Left renal cortex interstitium (tissue), 4 donors: ENCODE data around the gene IMPG1. TPM values are rescaled to one million over a fixed set of nuclear protein-coding genes. Genes with fewer than 3 reads are reported as not detected.

Experiments used
- DNase-seq, 4 donors: peaks; one replicate each; pipeline ENCODE4 v3.0.0-alpha.2; 2013; ENCODE audit warnings: low read depth in 4 of 4, low spot score in 2 of 4, missing footprints in 1 of 4
- polyA plus RNA-seq, 4 donors: library from polyadenylated mRNA; unstranded; fragments of 120-200 nt; gene quantifications; one replicate each; pipeline ENCODE4 v1.2.1, GENCODE V29; 2013; ENCODE audit not compliant: insufficient read length in 4 of 4

Gene IMPG1, protein sequence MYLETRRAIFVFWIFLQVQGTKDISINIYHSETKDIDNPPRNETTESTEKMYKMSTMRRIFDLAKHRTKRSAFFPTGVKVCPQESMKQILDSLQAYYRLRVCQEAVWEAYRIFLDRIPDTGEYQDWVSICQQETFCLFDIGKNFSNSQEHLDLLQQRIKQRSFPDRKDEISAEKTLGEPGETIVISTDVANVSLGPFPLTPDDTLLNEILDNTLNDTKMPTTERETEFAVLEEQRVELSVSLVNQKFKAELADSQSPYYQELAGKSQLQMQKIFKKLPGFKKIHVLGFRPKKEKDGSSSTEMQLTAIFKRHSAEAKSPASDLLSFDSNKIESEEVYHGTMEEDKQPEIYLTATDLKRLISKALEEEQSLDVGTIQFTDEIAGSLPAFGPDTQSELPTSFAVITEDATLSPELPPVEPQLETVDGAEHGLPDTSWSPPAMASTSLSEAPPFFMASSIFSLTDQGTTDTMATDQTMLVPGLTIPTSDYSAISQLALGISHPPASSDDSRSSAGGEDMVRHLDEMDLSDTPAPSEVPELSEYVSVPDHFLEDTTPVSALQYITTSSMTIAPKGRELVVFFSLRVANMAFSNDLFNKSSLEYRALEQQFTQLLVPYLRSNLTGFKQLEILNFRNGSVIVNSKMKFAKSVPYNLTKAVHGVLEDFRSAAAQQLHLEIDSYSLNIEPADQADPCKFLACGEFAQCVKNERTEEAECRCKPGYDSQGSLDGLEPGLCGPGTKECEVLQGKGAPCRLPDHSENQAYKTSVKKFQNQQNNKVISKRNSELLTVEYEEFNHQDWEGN
- polyA plus RNA-seq: 1 to 10 TPM; 1.3 to 5.7 (median 2.7) TPM

DNA sequence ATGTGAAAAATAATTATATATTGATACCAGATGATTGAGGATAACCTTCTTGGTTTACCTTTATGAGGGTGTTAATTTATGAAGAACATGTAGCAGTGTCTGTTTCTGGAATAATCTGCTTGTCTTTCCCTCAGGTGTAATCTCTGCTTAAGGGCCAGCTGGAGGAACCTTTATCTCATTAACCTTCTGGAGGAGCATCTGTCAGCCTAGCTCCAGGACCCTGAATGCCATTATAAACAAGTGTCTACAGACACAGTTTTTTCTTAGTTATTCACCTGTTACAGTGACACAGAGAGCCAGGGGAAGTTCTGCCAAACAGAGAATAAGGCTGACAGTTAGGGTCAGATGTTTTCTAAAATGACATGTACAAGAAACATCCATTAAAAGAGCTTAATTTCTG lies at the start of gene IMPG1:
IMPG1 (minus strand) TSS at position 101 of the 400 bp plus-strand sequence. CDS start 174 bp downstream, outside the sequence.
- DNase-seq: no peak

DNA sequence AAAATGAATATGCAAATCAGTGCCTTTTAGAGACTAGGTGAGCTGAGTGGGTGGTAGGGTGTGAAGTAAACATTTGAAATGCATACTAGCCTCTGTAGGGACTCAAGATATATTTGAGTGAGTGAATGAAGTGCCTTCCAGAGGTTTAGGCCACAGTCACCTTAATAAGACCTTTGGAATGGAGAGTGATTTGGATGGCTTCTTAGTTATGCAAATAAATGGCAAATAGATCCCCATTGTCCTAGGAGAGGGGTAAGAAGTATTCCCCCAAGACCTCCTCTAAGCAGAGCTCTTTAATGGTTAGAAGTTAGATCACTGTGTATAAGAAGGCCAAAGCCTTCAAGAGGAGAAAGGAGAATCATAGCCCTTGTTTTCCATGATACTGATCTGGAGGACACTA lies 47.8 kb upstream of the IMPG1 start:
- no peak for DNase-seq

DNA sequence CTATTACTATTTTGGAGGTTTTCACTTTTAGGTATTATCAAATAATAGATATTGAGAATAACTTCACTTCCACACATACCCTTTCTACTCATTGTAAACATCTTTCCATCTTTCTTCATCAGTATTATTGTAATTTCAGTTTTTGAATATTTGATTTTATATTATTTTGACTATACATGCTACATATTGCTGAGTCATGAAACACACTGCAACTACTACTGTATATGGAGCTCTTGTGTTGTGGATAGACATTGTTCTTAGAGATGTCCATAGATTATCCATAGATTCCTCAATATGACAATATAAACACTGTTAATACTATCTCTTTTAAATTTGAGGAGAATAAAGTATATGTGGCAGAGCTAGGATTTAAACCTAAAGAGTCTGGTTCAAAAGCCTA lies 819 bp upstream of the IMPG1 start:
- DNase-seq: no peak

DNA sequence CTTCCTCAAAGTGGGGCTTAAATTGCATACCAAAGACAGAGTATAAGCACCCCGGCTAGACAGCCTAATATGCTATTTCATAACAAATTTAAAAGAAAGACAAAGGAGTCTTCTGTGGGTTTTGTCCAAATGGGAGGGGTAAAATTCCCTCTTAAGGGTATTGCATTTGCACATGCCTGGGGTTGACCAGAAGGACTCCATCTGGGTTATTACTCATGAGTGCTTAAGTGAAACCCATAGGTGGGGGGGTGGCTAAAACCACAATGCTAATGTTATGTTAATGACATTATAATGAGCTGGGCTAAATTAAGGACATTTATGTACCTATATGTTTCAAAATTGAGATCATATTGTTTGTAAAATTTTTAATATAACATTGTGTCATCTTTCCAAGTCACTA lies 15.0 kb downstream of the IMPG1 start:
- DNase-seq: no peak

DNA sequence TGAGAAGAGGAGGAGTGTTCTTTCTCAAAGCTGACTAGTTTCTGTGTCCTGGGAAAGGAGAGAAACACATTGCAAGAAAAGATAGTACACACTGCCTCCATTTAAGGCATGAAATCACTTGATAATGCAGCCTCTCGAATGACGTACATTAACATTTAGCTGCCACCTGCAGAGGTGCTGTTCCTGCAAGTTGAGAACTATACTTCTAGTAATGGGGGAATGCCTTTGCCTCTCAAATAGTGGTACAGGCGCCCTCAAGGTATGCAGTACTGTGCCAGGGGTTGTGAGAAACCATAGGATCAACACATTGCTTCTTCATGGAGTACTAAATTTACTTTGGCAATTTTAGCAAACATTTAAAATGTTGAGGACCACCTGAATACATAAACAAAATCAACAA lies 20.1 kb downstream of the IMPG1 start:
- DNase-seq: no peak

DNA sequence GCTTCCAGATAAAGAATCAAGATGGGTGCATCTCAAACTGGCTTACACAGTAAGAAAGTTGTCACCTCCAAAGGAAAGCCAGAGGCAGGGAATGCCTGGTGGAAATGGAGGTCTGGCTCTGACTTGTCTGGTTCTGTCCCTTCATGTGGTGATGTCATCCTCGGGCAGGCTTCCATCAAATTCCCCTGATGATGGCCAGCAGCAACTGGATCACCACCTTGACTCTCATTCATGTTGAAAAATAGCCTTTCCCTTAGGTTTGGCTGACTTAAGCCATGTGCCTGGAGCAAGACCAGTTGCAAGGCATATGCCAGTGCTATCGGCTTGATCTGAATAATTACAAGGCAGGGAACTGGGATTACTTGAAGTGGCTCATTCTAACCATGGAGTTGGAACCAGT lies 28.8 kb downstream of the IMPG1 start:
- DNase-seq: no peak

DNA sequence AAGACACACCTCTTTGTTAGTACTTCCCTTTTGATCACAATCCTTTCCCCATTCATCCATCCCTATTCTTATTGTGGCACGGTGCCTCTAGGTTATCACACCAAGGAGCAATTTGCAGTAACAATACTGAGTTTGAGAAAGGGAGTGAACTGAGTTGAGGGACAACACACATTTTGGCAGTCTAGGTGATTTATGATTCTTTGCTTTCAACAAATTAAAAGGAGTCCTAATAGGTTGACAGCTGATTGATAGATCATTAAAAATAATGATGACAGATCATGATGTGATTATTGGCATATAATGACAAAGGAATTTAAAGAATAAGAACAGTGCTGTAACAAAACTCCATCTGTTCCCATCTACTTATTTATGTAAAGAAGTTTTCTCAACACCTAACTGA lies 36.7 kb downstream of the IMPG1 start:
- no peak for DNase-seq

DNA sequence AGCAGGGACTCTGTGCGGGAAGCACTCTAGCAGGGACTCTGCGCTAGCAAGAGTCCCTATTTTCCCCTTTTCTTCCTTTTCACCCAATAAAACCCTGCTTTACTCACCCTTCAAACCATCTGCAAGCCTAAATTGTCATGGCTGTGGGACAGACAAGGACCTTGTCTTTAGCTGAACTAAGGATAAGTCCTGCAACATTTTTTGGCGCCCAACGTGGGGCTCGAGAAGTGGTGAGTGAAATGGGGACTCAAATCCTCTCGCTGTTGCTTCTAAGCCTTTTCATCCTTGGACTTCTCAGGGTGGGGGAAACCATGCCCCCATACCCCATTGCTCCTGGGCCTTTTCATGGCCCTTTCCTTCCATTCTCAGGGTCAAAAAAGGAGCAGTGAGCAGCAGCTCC lies 46.4 kb downstream of the IMPG1 start:
- no peak for DNase-seq

DNA sequence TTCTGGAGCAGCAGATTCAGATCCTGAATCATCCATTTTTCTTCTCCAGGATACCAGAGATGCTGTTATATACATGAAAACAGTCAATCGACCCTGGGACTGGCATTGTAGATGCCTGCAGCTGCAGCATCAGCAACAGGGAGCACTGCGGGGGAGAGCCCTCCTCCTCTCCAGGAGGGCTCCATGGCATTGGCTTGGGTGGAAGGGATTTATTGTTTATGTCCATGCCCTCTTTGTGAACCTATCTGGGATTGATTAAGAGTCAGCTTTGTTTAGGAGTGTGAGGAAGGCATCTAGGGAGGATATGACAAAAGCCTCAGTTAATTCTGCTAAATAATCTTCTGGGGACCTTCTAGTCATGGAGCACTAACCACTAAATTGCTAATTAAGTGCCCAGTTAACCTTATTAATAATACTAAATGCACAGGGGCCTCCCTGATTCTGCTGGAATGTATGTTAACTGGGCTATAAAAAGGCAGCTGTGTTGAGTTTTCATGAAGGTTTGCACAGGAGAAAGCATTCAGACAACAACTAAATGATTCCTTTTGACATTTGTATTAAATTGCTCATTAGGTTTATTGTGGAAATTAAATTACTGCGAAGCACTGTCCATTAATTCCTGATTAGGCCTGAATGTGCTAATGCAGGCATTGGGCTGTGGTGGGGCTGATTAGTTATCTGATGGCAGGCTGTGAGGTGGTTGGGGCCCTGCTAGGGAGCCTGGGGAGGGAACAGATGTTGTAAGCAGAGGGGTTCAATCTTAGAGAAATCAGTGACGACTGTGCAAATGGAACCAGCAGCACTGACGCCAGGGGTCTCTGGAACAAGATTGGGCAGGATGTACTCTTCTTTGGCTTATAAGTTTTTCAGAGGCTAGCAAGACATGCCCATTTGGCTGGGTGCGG lies 57.6 kb downstream of the IMPG1 start:
- no peak for DNase-seq

DNA sequence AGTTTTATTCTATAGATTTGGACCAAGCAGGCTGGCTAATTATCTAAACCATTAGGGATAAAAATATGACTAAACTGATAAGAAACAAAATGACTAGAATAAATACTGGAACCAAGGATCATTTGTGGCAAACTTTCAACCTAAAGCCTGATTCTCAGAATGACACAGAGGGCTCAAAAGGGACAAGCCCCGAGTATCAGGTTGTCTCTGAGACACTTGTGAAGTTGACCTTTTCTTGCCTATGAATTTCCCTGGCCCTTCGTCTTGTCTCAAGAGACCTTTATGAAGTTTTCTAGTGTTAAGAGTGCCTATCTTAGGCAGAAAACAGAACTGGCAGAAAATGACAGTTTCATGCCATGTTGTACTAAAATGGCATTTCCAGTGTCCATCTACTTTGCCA lies 68.3 kb downstream of the IMPG1 start:
- no peak for DNase-seq

DNA sequence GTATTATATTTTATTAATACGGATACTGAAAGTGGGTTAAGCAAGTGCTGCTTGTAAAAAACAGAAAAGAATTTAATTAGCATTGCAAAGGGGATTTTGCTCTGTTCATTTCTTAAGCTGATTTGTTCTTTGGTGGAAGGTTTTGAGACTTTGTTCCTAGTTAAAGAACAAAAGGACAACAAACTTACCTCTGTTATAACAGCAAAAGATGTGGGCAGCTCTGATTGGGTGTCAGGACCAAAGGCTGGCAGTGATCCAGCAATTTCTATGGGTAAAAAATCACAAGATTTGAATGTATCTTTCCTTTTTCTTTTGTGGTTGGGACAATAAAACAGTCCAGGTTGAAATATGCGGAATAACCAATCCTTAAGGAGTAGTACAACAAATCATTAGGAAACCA lies 68.8 kb downstream of the IMPG1 start:
- DNase-seq: no peak

DNA sequence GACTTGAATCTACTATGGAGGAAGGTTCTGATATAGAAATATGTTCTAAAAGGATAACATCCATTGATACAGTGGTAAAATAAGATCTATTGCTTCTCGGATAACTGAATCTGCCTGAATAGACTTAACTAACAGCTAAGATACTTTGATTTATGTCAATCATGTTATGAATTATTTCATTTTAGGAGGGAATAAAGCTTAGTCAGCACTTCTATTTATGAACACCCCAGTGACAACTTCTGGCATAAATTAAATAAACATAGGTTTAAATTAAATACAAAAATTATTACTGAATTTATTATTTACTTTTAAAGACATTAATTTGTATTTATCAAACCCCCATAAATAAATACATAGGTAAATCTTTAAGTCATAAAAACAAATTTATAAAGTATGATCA lies 69.3 kb downstream of the IMPG1 start:
- DNase-seq: no peak

DNA sequence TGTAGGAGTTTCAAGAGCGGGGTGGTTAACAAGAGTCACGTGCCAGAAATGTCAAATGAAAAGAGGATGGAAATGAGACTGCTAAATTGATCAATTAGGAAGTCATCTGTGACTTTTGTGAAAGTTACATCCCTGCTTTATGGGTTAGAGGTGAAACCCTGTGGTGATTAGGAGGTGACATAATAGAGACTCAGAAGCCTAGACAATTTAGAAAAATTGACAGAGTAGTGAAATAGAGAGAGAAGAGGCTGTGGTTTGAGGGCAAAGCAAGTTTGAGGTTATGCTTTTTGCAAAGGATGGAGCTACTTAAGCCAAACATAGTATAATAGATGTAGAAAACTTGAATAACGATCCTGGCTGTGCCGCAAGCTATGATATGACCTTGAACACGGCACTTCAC lies 71.8 kb downstream of the IMPG1 start:
- no peak for DNase-seq

DNA sequence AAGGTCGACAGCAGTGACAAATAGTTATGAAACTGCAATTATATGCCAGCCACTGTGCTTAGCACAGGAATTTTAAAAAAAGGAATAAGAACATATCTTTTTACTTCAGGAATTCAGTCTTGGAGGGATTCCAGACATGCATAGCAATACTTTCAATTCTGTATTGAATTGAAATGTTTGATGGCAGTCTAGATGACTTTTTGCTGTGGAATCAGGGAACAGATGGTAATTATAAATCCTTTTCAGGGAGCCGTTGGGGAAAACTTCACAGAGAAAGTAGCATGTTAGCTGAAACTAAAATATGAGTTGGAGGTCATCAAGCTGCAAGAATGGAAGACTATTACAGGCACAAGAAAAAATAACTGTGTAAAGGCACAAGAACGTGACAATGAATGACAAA lies 74.8 kb downstream of the IMPG1 start:
- no peak for DNase-seq

DNA sequence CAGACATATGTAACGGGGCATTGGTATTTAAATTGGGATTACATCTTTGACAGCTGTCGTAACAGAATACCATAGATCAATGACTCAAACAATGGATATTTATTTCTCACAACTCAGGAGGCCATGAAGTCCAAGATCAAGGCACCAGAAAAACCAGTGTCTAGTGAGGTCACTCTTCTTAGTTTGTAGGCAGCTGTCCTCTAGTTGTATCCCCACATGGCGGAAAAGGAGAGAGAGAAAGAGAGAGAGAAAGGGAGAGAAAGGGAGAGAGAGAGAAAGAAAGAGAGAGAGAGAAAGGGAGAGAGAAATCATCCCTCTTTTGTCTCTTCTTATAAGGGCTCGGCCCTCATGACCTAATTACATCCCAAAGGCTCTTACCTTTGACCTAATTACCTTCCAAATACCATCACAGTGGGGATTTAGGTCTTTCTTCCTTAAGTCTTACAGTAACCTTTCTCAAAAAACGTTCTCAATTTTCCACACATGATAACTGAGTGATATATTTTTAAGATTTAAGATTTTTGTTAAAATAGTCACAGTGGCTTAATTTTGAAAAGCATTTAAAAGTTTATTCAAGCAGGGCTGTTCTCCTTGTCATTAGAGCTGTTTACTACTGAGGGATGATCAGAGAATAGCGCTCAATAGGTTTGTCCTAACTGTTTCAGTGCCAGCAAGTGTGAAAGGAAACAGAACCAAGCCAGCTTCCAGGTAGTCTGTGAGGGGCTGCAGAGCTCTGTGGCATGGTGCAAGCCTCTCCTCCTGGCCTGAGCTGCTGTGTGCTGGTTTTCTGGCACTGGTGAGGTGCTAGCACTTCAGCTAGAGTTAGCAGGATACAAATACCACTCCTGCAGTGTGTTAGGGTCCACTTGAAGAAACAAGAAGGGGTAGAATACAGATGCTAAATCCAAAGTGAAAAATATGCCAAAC lies 79.0 kb downstream of the IMPG1 start:
- DNase-seq: no peak

DNA sequence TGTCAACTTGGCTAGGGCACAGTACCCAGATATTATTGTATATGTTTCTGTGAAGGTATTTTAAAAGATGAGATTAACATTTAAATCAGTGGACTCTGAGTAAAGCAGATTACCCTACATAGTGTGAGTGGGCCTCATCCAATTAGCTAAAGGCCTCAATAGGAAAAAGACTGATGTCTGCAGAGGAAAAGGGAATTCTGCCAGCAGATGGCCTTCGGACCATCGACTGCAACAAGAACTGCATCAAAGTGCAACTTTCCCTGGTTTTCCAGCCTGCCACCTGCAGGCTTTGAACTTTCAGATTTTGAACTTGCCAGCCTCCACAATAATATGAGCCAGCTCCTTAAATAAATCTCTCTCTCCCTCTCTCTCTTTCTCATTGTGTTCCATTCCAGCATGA lies 80.5 kb downstream of the IMPG1 start:
- no peak for DNase-seq

DNA sequence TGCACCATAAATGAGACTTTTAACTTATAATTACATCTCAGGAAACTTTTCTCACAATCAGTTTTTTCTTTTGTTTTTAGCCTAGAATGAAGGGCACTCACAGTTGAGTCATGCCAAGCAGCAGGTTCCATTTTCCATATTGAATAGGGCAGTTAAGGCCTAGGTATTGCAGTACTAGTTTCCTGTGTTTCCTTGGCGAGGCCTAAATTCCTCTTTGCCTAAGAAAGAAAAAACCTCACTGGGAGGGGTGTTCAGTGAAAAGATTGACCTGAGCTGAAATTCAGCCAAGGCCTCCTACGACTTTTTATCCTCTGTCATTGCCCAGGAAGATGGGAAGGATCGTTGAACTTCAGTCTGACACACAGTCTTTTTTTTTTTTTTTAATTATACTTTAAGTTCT lies 85.5 kb downstream of the IMPG1 start:
- no peak for DNase-seq

DNA sequence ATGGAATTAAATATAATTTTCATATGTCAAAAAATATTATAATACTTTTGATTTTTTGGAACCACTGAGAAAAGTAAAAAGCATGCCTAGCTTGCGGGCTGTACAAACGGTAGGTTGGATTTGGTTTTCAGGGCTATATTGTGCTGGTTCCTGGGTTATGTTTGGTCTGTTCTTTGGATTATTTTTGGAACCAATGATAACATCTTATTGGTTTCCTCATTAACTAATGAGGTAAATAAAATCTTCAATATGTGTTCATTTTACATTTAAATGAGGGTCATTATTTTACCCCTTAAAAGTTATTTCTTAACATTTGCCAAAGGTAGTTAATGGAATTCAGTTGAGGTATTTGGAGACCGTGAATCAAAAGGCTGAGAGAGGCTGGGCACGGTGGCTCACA lies 96.6 kb downstream of the IMPG1 start:
- DNase-seq: no peak

DNA sequence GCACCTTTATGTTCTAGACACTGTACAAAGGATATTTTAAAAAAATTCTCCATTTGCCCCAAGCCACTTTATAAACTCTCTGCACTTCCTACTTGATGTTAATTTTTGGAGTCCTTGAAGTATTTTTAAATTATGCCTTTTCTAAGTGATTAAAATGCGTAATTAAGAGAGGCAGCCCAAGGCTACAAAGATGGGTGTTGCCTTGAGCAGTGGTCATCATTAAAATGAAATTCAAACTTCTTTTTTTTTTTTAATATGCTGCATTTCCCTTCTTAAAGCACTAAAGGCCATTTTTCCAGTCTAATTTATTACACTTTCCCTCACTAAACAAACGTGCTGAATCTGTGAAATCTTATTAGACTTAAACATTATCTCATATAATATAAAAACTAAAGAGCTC lies 102.4 kb downstream of the IMPG1 start:
- no peak for DNase-seq

DNA sequence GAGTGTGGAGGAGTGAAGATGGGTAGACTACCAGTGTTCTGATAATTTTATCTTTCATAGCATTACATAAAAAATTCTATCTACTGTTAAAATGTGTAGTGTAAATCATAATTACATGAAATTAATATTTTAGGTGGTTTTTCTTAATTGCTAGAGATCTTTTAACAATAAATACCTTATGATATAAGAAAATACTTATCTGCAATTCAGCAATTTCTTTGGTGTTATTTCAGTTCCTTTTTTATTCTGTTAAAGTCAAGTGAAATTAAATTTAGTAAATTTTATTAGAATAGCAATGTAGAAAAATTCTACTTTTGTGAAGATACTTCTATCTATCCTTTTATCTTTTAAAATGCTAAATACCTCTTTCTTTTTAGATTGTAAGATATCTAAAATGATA lies 104.3 kb downstream of the IMPG1 start:
- no peak for DNase-seq
